T47D (cell line): ENCODE results near the gene REV1.

Experiments used
- DNase-seq, 2 experiments: peaks; one replicate each; pipeline versions ENCODE4 v3.0.0 to v3.0.0-alpha.2; 2011 to 2012; ENCODE audit warnings: low read depth in 1 of 2, low spot score in 1 of 2
- JUND ChIP-seq: IDR thresholded peaks from 2 replicates; pipeline ENCODE4 v1.6.1; 2012; ENCODE audit warnings: low read depth
- in situ Hi-C: cut with HindIII; loops from 2 replicates; pipeline ENCODE4 v1.10.0; 2016; ENCODE audit warnings: low sequenced_read_pairs, low pct_unique_long_range_greater_than_20kb

REV1 gene

DNA sequence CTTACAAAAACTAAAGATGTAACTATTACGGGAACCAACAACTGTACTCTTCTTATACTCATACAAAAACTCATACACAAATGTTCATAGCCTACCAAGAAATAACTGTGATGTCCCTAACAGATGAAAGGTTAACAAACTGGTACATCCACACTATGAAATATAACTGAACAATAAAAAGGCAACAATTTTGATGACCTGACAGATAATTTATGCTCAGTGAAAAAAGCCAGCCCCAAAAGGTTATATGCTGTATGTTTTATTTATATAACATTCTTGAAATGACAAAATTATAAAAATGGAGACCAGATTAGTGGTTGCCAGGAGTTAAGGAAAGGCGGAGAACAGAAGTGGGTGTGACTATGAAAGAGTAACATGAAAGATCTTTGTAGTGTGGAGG, 31.3 kb downstream of the REV1 start:
- no peak for DNase-seq
- no peak for TF ChIP-seq JUND
- in situ Hi-C loops = no loop called here

DNA sequence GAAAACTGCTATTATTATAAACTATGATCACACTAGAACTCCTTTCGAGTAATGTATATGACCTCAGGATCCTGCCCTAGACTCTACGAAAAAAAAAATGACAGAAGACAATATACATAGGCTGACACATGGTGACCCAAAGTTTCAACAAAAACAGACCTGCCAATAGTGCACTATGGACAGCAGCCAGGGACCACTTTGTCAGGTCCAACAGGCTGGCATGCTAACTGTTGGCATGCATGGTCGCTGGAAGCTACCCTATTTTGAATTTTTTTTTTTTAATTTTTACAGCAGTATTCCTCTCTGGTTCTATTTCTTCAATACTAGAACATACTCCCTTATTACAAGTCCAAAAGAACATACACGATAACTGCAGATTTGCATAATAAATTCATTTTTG, 38.1 kb downstream of the REV1 start:
- in situ Hi-C loops = no loop called here
- DNase-seq = no peak

DNA sequence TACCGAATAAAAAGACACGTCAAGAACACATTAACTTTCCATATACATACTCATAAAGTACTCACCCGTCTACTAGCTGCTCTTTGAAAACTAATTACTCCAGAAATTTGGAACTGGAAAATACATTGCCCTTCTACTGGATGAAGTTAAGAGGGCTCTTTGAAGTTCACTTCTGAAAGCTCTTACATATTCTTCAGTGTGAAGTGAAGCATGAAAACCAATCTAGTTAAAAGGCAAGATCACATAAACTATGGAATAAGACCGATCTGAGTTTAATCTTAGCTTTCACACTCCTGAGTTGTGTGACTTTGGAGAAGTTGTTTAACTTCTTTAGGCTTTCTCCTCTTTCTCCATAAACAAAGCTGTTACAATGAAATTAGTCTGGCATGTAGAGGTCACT, 38.5 kb downstream of the REV1 start:
- DNase-seq = no peak
- in situ Hi-C loops = no loop called here

More for the DNA sequence above, 38.1 kb downstream of the REV1 start:
- TF ChIP-seq JUND = no peak

DNA sequence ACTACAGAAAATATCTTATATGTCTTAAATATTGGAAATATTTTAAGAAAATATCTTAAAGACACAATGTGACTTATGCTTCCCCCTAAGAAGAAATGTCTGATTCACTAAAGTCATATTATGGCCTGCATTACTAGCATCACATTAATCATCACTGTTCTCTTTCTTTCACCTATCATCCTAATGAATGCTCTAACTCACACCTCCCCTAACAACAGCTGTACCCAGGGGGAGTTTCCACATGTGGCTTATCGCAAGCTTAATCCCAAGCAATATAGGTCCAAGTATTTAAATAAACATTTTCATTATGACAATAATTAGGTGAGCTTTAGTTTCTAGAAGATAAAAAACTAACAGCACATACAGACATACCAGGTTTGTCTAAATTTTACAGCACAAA, 39.6 kb downstream of the REV1 start:
- in situ Hi-C loops = no loop called here
- DNase-seq = no peak
- no peak for TF ChIP-seq JUND

More for the DNA sequence above, 38.5 kb downstream of the REV1 start:
- no peak for TF ChIP-seq JUND

DNA sequence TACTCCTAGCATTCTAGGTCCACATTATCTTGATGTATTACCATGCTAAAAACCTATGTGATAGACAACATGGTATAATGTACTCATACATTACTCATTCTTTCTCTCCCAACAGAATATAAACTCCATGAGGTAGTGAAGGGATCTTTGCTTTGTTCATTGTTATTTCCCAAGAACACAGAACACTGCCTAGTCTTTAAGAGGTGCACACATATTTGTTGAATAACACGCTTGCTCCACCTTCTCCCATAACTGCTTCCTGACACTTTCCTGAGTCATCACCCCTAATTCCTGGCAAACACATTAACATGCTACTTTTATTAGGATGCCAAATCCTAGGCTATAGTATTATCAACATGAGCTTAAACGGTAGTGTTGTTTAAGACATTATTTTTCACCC, 41.3 kb downstream of the REV1 start:
- no peak for DNase-seq
- in situ Hi-C loops = no loop called here
- TF ChIP-seq JUND = no peak

DNA sequence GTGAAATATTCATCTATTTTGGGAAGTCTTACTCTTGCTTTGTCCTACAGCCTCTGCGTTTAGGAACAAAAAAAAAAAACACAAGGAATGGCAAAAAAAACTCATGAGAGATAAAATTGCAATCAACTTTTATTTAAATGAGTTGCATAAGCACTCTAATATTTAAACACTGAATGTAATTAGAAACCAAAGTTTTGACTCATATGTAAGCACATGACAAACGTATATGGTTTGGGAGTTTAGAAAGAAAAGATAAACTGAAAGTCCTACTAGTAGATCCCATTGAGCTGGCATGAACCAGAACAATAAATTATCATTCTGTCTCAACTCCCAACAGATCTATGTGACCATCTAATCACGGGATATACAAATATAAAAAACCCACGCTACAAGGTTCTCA, 44.8 kb downstream of the REV1 start:
- in situ Hi-C loops = no loop called here
- TF ChIP-seq JUND = no peak
- DNase-seq = no peak

DNA sequence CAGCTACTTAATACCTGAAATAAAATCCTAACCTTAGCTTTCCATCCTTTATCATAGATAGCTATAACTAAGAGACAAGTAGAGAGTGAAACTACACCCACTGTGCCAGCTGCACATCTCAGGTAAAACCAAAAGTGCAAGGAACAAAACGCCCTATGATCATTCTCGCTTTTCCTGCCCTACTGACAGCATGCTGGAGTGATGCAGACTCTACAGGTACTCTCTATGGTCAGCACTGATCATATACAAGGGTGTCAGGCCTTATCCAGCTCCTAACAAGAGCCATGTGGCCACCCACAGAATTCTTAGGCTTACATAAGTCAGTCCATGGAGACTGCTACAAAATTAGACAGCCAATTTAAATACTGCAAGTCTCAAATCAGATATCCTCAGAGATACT, 45.6 kb downstream of the REV1 start:
- TF ChIP-seq JUND = no peak
- in situ Hi-C loops = no loop called here
- DNase-seq = no peak

DNA sequence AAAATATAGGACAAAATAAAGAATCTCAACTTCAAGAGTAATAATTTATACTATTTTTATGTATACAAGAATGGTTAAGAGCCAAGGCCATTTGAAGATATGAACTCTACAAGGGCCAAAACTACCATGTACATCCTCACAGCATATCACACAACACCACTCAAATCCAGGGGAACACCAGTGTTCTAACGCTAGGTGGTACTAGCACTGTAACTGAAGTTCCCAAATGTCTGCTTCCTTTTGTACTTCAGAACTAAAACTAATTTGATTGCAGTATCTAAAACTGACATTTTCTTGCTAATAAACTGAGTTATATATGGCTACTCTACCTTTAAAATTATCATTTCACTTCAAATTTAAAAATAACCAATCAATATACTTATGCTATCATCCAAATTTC, 47.0 kb downstream of the REV1 start:
- in situ Hi-C loops = no loop called here

DNA sequence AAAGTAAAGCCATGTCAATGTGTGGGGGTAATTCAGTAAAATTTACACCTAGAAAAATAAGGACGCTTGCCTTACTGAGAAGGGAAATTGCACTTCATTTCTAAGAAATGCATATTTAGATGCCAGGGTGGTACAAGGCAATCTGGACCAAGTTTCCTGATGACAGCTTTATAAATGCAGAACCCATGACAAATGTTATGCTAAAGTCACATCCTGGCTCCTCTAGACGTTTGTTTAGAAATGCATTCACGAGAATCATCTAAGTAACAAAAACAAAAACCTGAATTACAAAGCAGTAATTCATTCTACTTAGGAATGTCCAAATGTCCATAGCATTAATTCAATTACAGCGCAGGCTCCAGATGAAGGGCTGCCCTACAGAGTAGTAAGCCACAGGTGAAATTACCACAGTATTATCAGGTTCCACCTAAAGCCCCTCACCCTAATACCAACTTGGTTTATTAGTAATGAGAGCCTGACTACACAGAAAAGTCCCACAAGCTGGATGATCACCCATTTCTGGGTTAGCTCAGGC, 49.8 kb downstream of the REV1 start:
- no peak for TF ChIP-seq JUND
- no peak for DNase-seq
- in situ Hi-C loops = no loop called here

More for the DNA sequence above, 47.0 kb downstream of the REV1 start:
- DNase-seq = peak in 1 of 2 experiments; percentile 48
- no peak for TF ChIP-seq JUND

DNA sequence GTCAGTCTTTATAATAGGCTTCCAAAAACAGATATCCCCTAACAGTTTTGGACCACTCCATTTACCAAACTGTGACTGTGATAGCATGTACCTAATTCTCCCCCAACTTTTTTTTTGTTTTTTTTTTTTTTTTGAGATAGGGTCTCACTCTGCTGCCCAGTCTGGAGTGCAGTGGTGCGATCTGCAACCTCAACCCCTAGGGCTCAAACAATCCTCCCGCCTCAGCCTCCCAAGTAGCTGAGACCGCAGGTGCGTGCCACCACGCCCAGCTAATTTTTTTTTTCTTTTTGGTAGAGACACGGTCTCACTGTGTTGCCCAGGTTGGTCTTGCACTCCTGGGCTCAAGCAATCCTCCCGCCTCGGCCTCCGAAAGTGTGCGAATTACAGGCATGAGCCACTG, 52.9 kb downstream of the REV1 start:
- in situ Hi-C loops = no loop called here
- TF ChIP-seq JUND = no peak
- no peak for DNase-seq

DNA sequence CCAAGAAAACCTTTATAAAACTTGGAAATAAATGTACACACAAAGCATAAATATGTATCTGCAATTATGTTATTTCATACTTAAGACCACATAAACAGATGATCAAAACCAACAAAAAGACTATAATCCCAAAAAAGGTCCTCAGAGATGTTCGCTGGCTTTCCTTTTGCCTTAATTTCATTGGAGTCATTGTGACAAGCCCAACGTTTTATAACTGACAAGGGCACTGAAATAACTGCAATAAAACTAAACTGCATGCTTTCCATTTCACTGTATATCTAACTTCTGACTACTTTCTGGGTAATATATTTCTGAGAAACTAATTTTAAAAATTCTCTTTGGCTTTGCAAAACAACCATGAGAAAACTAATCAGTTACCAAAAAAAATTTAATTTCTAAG, 56.5 kb downstream of the REV1 start:
- in situ Hi-C loops = no loop called here
- TF ChIP-seq JUND = no peak
- no peak for DNase-seq

DNA sequence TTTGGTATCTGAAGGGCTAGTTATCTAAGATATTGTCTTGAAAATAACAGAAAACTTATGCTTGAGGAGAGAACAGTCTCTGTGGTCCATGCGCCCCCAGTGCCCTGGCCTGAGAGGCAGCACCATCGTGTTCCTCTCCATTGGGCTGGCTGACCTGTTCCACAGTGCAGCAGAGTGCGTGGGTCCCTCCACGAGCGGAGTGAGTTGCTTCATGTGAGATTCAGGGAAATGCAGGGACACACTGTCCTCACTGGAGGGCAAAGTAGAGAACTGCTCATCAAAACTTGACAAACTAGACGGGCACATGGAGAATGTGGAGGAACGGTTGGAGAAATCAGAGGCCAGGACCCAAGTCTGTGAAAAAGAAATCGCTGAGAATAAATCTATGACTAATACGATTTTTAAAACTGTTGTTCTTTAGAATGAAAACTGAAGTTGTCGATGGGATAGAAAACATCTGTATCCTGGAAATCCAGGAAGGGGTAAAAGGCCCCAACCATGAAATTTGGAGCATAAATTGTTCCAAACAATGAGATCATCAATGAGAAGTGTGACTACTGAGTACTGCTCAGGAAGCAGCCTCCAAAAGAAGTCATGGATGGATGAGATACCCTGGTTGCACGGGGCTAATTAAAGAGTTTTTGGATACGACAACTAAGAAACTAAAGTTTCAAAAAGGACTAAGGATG, 58.1 kb downstream of the REV1 start:
- in situ Hi-C loops = no loop called here
- no peak for TF ChIP-seq JUND
- DNase-seq = peak in 1 of 2 experiments; percentile 10

DNA sequence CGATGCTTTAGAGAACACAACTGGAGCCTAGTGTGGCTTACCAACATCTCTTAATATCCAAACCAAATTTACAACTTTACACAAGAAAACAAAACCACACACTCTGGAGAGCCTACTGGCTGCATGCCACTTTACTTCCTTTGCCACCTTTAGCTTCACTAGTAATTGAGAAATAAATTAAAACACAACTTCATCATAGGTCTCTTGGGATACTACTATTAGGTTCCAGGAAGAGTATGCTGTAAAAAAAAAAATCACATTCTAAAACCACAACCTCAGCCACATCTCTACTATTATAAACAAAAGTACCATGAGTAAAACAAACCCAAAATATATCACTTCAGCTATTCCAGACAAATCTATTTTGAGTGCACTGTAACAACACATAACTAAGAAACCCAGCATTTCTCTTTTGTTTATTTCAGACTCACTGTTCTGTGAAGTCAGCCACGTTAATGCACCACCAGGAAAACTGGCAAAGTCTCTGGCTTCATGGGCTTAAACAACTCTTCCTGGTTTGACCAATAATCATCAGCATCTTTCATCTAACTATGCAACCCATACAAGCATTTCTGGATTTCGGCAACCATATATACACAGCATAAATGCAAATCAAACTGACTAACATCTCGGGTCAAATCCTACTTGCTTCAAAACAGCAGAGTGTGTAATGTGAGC, 59.1 kb downstream of the REV1 start:
- TF ChIP-seq JUND = no peak
- in situ Hi-C loops = no loop called here
- peak; percentile 11 to 48 for DNase-seq

DNA sequence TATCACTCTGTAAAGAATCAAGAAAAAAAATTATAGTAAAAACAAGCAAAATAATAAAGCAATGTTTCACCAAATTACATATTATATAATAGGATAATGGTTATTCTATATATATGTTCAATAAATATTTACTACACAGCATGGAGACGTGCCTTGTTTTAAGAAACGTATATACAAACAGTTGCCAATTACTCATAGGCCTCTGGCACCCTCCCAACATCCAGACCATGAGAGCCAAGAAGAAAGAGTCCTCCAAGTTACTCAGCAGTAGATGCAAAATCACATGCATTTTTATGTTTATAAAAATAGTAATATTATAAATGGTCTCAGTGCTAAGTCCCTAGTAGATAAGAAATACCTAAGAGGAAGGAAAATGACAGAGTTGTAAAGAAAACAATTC, 64.8 kb downstream of the REV1 start:
- TF ChIP-seq JUND = no peak
- DNase-seq = no peak
- in situ Hi-C loops = no loop called here
